WERI-Rb-1 (cell line): ENCODE data around the gene SVIP.
A peak's percentile ranks its signal among the peaks of the same experiment; 100 is the strongest.

Experiments
- DNase-seq: peaks from one replicate; pipeline ENCODE4 v3.0.0-alpha.2; 2020
- H3K27ac ChIP-seq: fragments of 250-450 bp; sonication (Bioruptor Pico); 2 replicates; pipeline ENCODE4 v1.5.1; 2020; ENCODE audit warnings: mild to moderate bottlenecking, moderate library complexity
- H3K27me3 ChIP-seq: fragments of 250-450 bp; sonication (Bioruptor Pico); 2 replicates; pipeline ENCODE4 v1.5.1; 2021; ENCODE audit warnings: mild to moderate bottlenecking, low read depth, moderate library complexity; ENCODE audit not compliant: insufficient read depth, severe bottlenecking
- H3K36me3 ChIP-seq: fragments of 250-450 bp; sonication (Bioruptor Pico); 2 replicates; pipeline ENCODE4 v1.5.1; 2020; ENCODE audit warnings: mild to moderate bottlenecking, moderate library complexity
- H3K4me3 ChIP-seq: 2 replicates; pipeline ENCODE4 v1.5.1; 2011; ENCODE audit warnings: low read depth, mild to moderate bottlenecking, control low read depth, low read length
- H3K9me3 ChIP-seq: fragments of 250-450 bp; sonication (Bioruptor Pico); 2 replicates; pipeline ENCODE4 v1.5.1; 2021; ENCODE audit warnings: mild to moderate bottlenecking, moderate library complexity; ENCODE audit not compliant: severe bottlenecking
- TF ChIP-seq, protein P1 (sequence below): IDR thresholded peaks from 2 replicates; pipeline ENCODE4 v1.5.1; 2011; ENCODE audit warnings: low read depth, mild to moderate bottlenecking, control low read depth, inconsistent platforms, low read length

Gene SVIP

DNA sequence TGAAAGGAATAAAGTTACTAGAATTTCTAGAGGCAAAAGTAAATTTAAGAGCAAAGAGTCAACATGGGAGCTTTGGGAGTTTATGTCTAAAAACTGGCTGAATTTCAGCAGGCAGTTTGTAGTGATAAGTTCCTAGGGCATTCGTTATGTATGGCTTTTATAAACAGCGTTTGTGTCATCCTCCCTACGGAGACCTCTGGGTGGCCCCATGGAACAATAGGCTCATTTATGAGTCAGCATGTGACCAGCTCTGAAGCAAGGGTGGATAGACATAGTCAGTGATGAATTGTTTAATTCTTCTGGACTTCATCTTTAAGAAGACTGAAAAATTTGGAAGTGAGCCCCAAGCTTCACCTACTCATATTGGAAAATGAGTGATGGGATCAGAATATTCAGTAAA is 37.1 kb downstream of the SVIP start:
- TF ChIP-seq, protein P1, sequence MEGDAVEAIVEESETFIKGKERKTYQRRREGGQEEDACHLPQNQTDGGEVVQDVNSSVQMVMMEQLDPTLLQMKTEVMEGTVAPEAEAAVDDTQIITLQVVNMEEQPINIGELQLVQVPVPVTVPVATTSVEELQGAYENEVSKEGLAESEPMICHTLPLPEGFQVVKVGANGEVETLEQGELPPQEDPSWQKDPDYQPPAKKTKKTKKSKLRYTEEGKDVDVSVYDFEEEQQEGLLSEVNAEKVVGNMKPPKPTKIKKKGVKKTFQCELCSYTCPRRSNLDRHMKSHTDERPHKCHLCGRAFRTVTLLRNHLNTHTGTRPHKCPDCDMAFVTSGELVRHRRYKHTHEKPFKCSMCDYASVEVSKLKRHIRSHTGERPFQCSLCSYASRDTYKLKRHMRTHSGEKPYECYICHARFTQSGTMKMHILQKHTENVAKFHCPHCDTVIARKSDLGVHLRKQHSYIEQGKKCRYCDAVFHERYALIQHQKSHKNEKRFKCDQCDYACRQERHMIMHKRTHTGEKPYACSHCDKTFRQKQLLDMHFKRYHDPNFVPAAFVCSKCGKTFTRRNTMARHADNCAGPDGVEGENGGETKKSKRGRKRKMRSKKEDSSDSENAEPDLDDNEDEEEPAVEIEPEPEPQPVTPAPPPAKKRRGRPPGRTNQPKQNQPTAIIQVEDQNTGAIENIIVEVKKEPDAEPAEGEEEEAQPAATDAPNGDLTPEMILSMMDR = no peak
- DNase-seq = no peak
- no peaks in the 10 kb centered on the region for H3K9me3 ChIP-seq
- no peak overlapping the region for H3K27ac ChIP-seq
- no peak overlapping the region for H3K4me3 ChIP-seq
- H3K27me3 ChIP-seq = no peaks in the 10 kb centered on the region
- no peaks in the 10 kb centered on the region for H3K36me3 ChIP-seq

DNA sequence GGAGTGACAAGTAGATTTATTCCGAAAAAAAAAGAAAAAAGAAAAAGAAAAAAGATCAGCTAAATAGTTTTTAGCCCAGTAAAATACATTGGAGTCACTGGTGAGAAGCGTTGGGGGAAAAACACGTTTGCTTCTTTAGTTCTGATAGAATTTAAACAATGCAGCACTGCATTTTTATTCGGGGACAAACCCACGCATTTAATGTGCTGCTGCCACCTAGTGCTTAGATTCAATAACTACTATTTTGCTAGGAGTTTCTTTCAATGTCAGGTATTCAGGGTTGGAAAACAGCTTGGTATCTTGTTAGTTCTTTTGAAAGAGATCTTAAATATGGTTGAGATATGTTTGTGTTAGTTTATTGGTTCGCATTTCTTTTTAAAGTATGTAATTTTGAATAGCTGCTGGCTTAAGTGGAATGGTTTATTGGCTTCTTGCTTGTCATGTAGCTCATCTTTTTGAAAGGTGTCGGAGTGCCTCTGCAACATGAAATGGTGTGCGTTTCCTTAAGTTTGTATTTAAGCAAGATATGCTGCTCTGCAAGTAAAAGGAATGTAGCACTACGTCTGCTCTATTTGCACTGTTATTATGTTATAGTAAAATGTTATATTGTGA is 41.9 kb downstream of the SVIP start:
- no peak overlapping the region for H3K4me3 ChIP-seq
- H3K27ac ChIP-seq = no peak overlapping the region
- DNase-seq = peak; percentile 9
- no peaks in the 10 kb centered on the region for H3K9me3 ChIP-seq
- H3K36me3 ChIP-seq = no peaks in the 10 kb centered on the region
- TF ChIP-seq, protein P1 = peak; percentile 43
- no peaks in the 10 kb centered on the region for H3K27me3 ChIP-seq

DNA sequence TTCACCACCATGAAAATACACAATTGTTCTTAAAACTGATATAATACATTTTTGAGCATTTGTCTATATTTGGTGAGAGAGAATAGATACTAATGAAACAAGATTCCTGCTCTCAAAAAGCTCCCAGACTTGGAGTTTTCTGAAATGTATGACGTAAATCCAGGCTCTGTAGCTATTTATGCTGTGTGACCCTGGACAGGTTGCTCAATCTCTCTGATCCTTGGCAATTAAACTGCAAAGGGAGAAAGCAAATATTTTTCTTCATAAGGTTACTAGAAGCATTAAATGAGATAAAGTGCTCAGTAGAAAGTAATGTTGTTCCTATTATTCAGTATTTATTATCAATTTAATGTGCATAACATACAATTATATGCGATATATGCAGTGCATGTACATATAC is 42.5 kb downstream of the SVIP start:
- no peaks in the 10 kb centered on the region for H3K27me3 ChIP-seq
- no peaks in the 10 kb centered on the region for H3K9me3 ChIP-seq
- no peak for DNase-seq
- TF ChIP-seq, protein P1 = no peak
- no peaks in the 10 kb centered on the region for H3K36me3 ChIP-seq
- no peak overlapping the region for H3K4me3 ChIP-seq
- H3K27ac ChIP-seq = no peak overlapping the region

DNA sequence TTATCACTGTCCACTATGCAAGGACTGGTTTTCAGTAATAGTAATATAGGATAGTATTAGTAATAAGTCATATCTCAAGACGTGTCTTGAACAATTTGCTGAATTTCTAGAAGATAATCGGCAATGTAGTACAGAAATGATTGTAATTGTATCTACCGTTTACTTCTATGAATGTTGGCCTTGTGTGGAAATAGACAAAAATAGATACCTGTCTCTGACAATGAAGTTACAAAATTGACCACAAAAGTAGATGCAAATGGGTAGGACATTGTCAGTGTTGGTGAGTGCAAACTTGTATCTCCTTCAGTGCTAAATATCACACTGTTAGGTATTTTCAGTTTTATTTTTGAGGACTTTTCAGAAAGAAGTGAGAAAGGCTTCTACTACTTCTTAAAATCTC is 43.1 kb downstream of the SVIP start:
- Histone ChIP-seq H3K36me3 (no peaks in the 10 kb centered on the region), H3K9me3 (no peaks in the 10 kb centered on the region), H3K27me3 (no peaks in the 10 kb centered on the region), H3K27ac (no peak overlapping the region), H3K4me3 (no peak overlapping the region)
- DNase-seq = no peak
- TF ChIP-seq, protein P1 = no peak

DNA sequence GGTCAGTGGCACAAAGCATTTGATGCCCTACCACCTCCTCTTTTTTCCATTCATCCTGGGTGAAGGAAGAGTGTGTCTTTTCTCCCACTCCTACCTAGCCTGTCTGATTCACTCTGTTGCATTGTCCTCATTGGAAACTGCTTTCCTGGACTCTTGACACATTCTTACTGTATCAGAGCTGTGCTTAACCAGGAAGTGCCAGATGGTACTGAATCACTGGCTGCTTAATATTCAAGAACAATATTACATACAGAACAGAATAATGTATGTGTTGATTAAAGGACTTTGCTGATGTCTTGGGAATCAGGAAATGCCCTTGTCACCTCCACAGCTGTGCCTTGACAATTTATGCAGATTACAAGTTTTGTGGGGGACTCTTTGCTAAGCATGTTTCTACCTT is 44.4 kb downstream of the SVIP start:
- no peak overlapping the region for H3K4me3 ChIP-seq
- H3K27me3 ChIP-seq = no peaks in the 10 kb centered on the region
- no peaks in the 10 kb centered on the region for H3K9me3 ChIP-seq
- TF ChIP-seq, protein P1 = no peak
- H3K27ac ChIP-seq = no peak overlapping the region
- H3K36me3 ChIP-seq = no peaks in the 10 kb centered on the region
- DNase-seq = no peak

DNA sequence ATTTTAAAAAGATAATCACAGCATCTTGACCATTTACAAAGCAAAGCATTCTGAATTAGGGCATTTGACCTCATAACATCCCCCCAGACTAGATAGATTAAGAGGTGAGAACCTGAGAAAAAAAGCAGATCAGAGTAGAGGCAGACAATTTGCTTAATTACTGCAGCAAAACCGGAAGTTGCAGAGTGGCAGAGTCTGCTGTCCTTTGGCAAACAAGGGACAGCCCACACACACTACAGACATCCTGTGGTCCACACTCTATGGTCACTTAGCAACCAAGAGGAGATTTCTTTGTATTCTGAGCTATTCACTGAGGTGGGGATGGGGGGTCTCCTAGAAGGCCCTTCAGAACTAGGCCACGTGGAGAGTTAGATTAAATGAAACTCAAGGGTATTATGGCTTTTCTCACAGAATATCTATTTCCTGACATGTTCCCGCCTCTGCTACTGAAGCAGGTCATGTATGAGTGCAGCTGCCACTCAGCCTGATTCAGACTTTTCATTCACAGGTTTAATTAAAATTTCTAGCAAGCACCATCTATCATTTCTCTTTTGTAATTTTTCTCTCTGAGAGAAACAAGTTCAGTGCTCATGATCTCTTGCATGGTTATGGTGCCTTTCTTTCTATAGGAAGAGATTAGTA is 48.5 kb downstream of the SVIP start:
- TF ChIP-seq, protein P1 = no peak
- DNase-seq = peak; percentile 40
- Histone ChIP-seq H3K4me3 (no peak overlapping the region), H3K27ac (no peak overlapping the region), H3K27me3 (no peaks in the 10 kb centered on the region), H3K9me3 (no peaks in the 10 kb centered on the region), H3K36me3 (no peaks in the 10 kb centered on the region)
